GM21360 (cell line): ENCODE measurements around the gene MAP4K5.

ENCODE experiments used
- ATAC-seq: cut with Tn5 transposase; IDR thresholded peaks from one replicate; pipeline ENCODE4 v1.9.1; 2021; ENCODE audit warnings: mild to moderate bottlenecking, moderate library complexity; ENCODE audit not compliant: unreplicated experiment

MAP4K5 gene

GRCh38 chr14:50373959-50374358 lies 158.4 kb downstream of the MAP4K5 start:
- no peak for ATAC-seq

DNA sequence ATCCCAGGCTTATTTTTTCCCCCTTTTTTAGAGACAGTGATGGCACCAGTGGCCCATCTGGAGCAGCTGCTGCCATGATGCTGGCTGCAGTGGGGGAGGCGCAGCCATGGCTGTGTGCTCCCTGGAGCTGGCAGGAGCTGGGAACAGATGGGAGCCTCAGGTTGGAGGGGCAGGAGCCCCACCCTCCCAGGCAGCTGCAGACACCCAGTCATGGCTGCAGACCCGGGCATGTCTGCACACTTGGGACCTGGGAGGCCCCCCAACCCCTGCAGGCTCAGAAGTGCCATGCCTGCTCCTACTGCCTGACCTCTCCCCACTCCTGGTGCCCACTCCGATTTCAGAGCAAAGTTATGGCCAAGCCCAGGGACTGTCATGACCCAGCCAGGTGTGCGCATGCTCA lies 160.8 kb downstream of the MAP4K5 start:
- no peak for ATAC-seq
